ENCODE data around the gene PTGR3. TPM values are rescaled to one million over a fixed set of nuclear protein-coding genes. Genes with fewer than 3 reads are reported as not detected.

PTGR3 gene
- total RNA-seq, 1 experiment from 2014 or later, result 31.7 TPM

DNA sequence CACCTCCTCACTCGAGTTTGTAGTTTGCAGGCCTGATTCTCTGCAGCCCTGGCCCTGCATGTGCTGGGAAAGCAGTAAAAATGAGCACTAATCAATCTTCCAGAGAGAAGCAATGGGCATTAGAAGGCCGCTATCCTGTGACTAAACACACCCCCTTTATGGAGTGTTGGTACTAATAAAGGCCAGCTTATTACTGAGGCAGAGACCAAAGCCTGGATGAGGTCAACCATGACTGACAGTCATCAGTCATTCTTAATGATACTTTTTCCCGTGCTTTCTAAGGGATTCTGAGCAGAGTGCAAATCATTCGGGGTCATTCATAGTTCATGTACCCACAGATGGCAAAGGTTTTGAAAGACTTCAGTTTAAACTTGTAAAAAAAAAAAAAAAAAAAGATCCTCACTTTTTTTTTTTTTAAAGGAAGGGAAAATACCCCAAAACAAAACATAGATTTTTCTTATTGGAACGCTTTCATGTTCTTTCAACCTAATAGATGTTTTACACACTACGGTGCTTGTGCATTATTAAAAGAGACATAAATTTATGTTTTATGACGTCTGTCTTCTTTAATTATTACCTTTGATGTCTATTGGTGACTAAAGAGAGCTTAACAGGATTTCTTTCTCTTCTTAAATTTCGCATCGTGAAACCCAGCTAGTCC, 14.9 kb upstream of the PTGR3 start:
- TF ChIP-seq CTCF (IDR thresholded peaks at IDR 0.05; ENCODE audit: unreplicated experiment), result no peak
- Mint-ChIP-seq H3K27ac (ENCODE audit: unreplicated experiment) (no peak overlapping the region), H3K27me3 (ENCODE audit: unreplicated experiment) (no peaks in the 10 kb centered on the region), H3K36me3 (ENCODE audit: insufficient read depth, unreplicated experiment) (no peaks in the 10 kb centered on the region), H3K4me1 (ENCODE audit: low read depth, unreplicated experiment) (peaks cover 16% of the 10 kb centered on the region), H3K4me3 (ENCODE audit: low read depth, unreplicated experiment) (no peak overlapping the region), H3K9me3 (ENCODE audit: low read depth, unreplicated experiment) (no peaks in the 10 kb centered on the region)
- CTCF ChIA-PET, result interaction anchor here (0.7 to 0.8 kb wide), 2 partner anchors 151 to 1040 kb away, joined by 8 to 9 read pairs; no protein-coding TSS in a partner anchor
- no peak for DNase-seq
- intact Hi-C loops (cut with micrococcal nuclease; ENCODE audit: unreplicated experiment), result no loop called here
- BruUV-seq (replicated peaks), result no TSS peak

- no peaks in the 10 kb centered on the region for H3K9me3 Mint-ChIP-seq (ENCODE audit: low read depth, unreplicated experiment)
- no peak for TF ChIP-seq CTCF (IDR thresholded peaks at IDR 0.05; ENCODE audit: unreplicated experiment)
- intact Hi-C loops (cut with micrococcal nuclease; ENCODE audit: unreplicated experiment), result no loop called here
- no peaks in the 10 kb centered on the region for H3K36me3 Mint-ChIP-seq (ENCODE audit: insufficient read depth, unreplicated experiment)
- no peak overlapping the region for H3K27ac Mint-ChIP-seq (ENCODE audit: unreplicated experiment)
- no TSS peak for BruUV-seq (replicated peaks)
- H3K4me3 Mint-ChIP-seq (ENCODE audit: low read depth, unreplicated experiment), result no peak overlapping the region
- peaks cover 25% of the 10 kb centered on the region for H3K4me1 Mint-ChIP-seq (ENCODE audit: low read depth, unreplicated experiment)
- CTCF ChIA-PET, result no interaction called here
- DNase-seq, result no peak
- H3K27me3 Mint-ChIP-seq (ENCODE audit: unreplicated experiment), result no peaks in the 10 kb centered on the region
Observed at GRCh38 chr18:75222407-75222806, 13.5 kb upstream of the PTGR3 start.

- no peak for DNase-seq
- H3K27me3 Mint-ChIP-seq (ENCODE audit: unreplicated experiment), result no peaks in the 10 kb centered on the region
- H3K36me3 Mint-ChIP-seq (ENCODE audit: insufficient read depth, unreplicated experiment), result no peaks in the 10 kb centered on the region
- CTCF ChIA-PET, result no interaction called here
- H3K4me3 Mint-ChIP-seq (ENCODE audit: low read depth, unreplicated experiment), result no peak overlapping the region
- no peak for TF ChIP-seq CTCF (IDR thresholded peaks at IDR 0.05; ENCODE audit: unreplicated experiment)
- intact Hi-C loops (cut with micrococcal nuclease; ENCODE audit: unreplicated experiment), result no loop called here
- H3K27ac Mint-ChIP-seq (ENCODE audit: unreplicated experiment), result no peak overlapping the region
- BruUV-seq (replicated peaks), result no TSS peak
- H3K9me3 Mint-ChIP-seq (ENCODE audit: low read depth, unreplicated experiment), result no peaks in the 10 kb centered on the region
- H3K4me1 Mint-ChIP-seq (ENCODE audit: low read depth, unreplicated experiment), result peaks cover 24% of the 10 kb centered on the region
Observed at GRCh38 chr18:75221897-75222296, 13.0 kb upstream of the PTGR3 start.

- H3K27ac Mint-ChIP-seq (ENCODE audit: unreplicated experiment), result no peak overlapping the region
Observed at GRCh38 chr18:75221397-75221796, 12.5 kb upstream of the PTGR3 start.

More at GRCh38 chr18:75221397-75221796, 12.5 kb upstream of the PTGR3 start:
- H3K27me3 Mint-ChIP-seq (ENCODE audit: unreplicated experiment), result no peaks in the 10 kb centered on the region
- no TSS peak for BruUV-seq (replicated peaks)
- no peak for DNase-seq
- TF ChIP-seq CTCF (IDR thresholded peaks at IDR 0.05; ENCODE audit: unreplicated experiment), result no peak
- intact Hi-C loops (cut with micrococcal nuclease; ENCODE audit: unreplicated experiment), result no loop called here
- H3K4me1 Mint-ChIP-seq (ENCODE audit: low read depth, unreplicated experiment), result peaks cover 19% of the 10 kb centered on the region
- H3K9me3 Mint-ChIP-seq (ENCODE audit: low read depth, unreplicated experiment), result no peaks in the 10 kb centered on the region
- no peak overlapping the region for H3K4me3 Mint-ChIP-seq (ENCODE audit: low read depth, unreplicated experiment)
- no peaks in the 10 kb centered on the region for H3K36me3 Mint-ChIP-seq (ENCODE audit: insufficient read depth, unreplicated experiment)
- CTCF ChIA-PET, result no interaction called here

All from Calu3 (cell line).